HUES6 (cell line): ENCODE results near the gene RPH3AL.
A peak's percentile ranks its signal among the peaks of the same experiment; 100 is the strongest.
"Not testable (repeated sequence)": the region's sequence is repeated elsewhere in the genome, so short reads cannot be mapped to it uniquely, and the experiment has no call there.

Experiments used
- H3K27ac ChIP-seq: 2 replicates; pipeline ENCODE4 v1.7.0; 2013; ENCODE audit warnings: low read depth, mild to moderate bottlenecking, low read length, inconsistent platforms
- H3K27me3 ChIP-seq: 2 replicates; pipeline ENCODE4 v1.6.1; 2013; ENCODE audit warnings: low read length; ENCODE audit not compliant: control insufficient read depth, insufficient read depth
- H3K36me3 ChIP-seq: 2 replicates; pipeline ENCODE4 v1.6.1; 2013; ENCODE audit warnings: low read length; ENCODE audit not compliant: control insufficient read depth, insufficient read depth
- H3K4me1 ChIP-seq: 2 replicates; pipeline ENCODE4 v1.6.1; 2013; ENCODE audit warnings: low read length; ENCODE audit not compliant: control insufficient read depth, insufficient read depth
- H3K4me3 ChIP-seq: 2 replicates; pipeline ENCODE4 v1.5.1; 2013; ENCODE audit warnings: low read depth, low read length
- H3K9ac ChIP-seq: one replicate; pipeline ENCODE4 v1.6.1; 2013; ENCODE audit warnings: mild to moderate bottlenecking, low read length
- H3K9me3 ChIP-seq: 2 replicates; pipeline ENCODE4 v1.6.1; 2013; ENCODE audit warnings: low read depth, low read length; ENCODE audit not compliant: control insufficient read depth, insufficient read depth

Gene RPH3AL

GRCh38 chr17:322006-322780 is 30.4 kb downstream of the RPH3AL start:
- Histone ChIP-seq H3K27ac (no peak overlapping the region), H3K9me3 (no peaks in the 10 kb centered on the region), H3K4me3 (no peak overlapping the region), H3K27me3 (peaks cover 28% of the 10 kb centered on the region), H3K9ac (no peak overlapping the region), H3K4me1 (peaks cover 21% of the 10 kb centered on the region), H3K36me3 (no peaks in the 10 kb centered on the region)

- H3K9ac ChIP-seq, result no peak overlapping the region
- H3K27ac ChIP-seq, result no peak overlapping the region
- peaks cover 21% of the 10 kb centered on the region for H3K4me1 ChIP-seq
- no peak overlapping the region for H3K4me3 ChIP-seq
- H3K27me3 ChIP-seq, result peaks cover 28% of the 10 kb centered on the region
- H3K36me3 ChIP-seq, result no peaks in the 10 kb centered on the region
- no peaks in the 10 kb centered on the region for H3K9me3 ChIP-seq
Observed at GRCh38 chr17:321386-321941, 31.1 kb downstream of the RPH3AL start.

- Histone ChIP-seq H3K9me3 (no peaks in the 10 kb centered on the region), H3K27ac (no peak overlapping the region), H3K36me3 (no peaks in the 10 kb centered on the region), H3K4me3 (peak overlapping the region; percentile 3; the same call in 1 of the 2 replicates), H3K9ac (no peak overlapping the region), H3K27me3 (peaks cover 28% of the 10 kb centered on the region), H3K4me1 (peaks cover 21% of the 10 kb centered on the region)
Observed at GRCh38 chr17:320809-321385, 31.7 kb downstream of the RPH3AL start.

GRCh38 chr17:320139-320538 is 32.5 kb downstream of the RPH3AL start:
- Histone ChIP-seq H3K27ac (no peak overlapping the region), H3K9me3 (peaks cover 5% of the 10 kb centered on the region; the same call in 1 of the 2 replicates), H3K4me1 (peaks cover 21% of the 10 kb centered on the region), H3K9ac (no peak overlapping the region), H3K27me3 (peaks cover 28% of the 10 kb centered on the region), H3K36me3 (no peaks in the 10 kb centered on the region), H3K4me3 (no peak overlapping the region)

GRCh38 chr17:319266-319665 is 33.3 kb downstream of the RPH3AL start:
- Histone ChIP-seq H3K36me3 (no peaks in the 10 kb centered on the region), H3K4me3 (no peak overlapping the region), H3K27ac (no peak overlapping the region), H3K27me3 (peaks cover 28% of the 10 kb centered on the region), H3K9me3 (peaks cover 9% of the 10 kb centered on the region; the same call in 1 of the 2 replicates), H3K4me1 (peaks cover 21% of the 10 kb centered on the region), H3K9ac (no peak overlapping the region)

GRCh38 chr17:317070-317469 is 35.5 kb downstream of the RPH3AL start:
- not testable (repeated sequence) for H3K9ac ChIP-seq, H3K9me3 ChIP-seq, H3K36me3 ChIP-seq, H3K27ac ChIP-seq, H3K4me3 ChIP-seq
- Histone ChIP-seq H3K4me1 (peaks cover 14% of the 10 kb centered on the region), H3K27me3 (peaks cover 26% of the 10 kb centered on the region)

GRCh38 chr17:315399-315798 is 37.2 kb downstream of the RPH3AL start:
- not testable (repeated sequence) for H3K4me3 ChIP-seq, H3K9ac ChIP-seq, H3K27ac ChIP-seq

GRCh38 chr17:314614-314944 is 38.0 kb downstream of the RPH3AL start:
- H3K9me3 ChIP-seq, H3K4me3 ChIP-seq, H3K36me3 ChIP-seq, H3K27ac ChIP-seq, H3K9ac ChIP-seq: not testable (repeated sequence)
- Histone ChIP-seq H3K4me1 (peaks cover 15% of the 10 kb centered on the region), H3K27me3 (peaks cover 11% of the 10 kb centered on the region; the same call in 1 of the 2 replicates)

More at GRCh38 chr17:315399-315798, 37.2 kb downstream of the RPH3AL start:
- H3K4me1 ChIP-seq, H3K9me3 ChIP-seq, H3K36me3 ChIP-seq: not testable (repeated sequence)
- peaks cover 13% of the 10 kb centered on the region; the same call in 1 of the 2 replicates for H3K27me3 ChIP-seq

- Histone ChIP-seq H3K4me1 (peaks cover 15% of the 10 kb centered on the region), H3K4me3 (no peak overlapping the region), H3K9me3 (peaks cover 11% of the 10 kb centered on the region; the same call in 1 of the 2 replicates), H3K27me3 (peaks cover 11% of the 10 kb centered on the region; the same call in 1 of the 2 replicates), H3K9ac (no peak overlapping the region), H3K27ac (no peak overlapping the region), H3K36me3 (no peaks in the 10 kb centered on the region)
Observed at GRCh38 chr17:313911-314613, 38.5 kb downstream of the RPH3AL start.

- Histone ChIP-seq H3K27ac (no peak overlapping the region), H3K9me3 (peaks cover 12% of the 10 kb centered on the region; the same call in 1 of the 2 replicates), H3K4me1 (peaks cover 15% of the 10 kb centered on the region), H3K36me3 (no peaks in the 10 kb centered on the region), H3K27me3 (peaks cover 14% of the 10 kb centered on the region; the same call in 1 of the 2 replicates), H3K4me3 (no peak overlapping the region), H3K9ac (no peak overlapping the region)
Observed at GRCh38 chr17:313231-313630, 39.4 kb downstream of the RPH3AL start.
